ENCODE results near the gene ISG20. TPM values are rescaled to one million over a fixed set of nuclear protein-coding genes. Genes with fewer than 3 reads are reported as not detected.
"Not testable (repeated sequence)": the region's sequence is repeated elsewhere in the genome, so short reads cannot be mapped to it uniquely, and the experiment has no call there.

The ISG20 gene
- total and polyA plus RNA-seq, 2 donors, result 1.7 to 9.1 TPM

DNA sequence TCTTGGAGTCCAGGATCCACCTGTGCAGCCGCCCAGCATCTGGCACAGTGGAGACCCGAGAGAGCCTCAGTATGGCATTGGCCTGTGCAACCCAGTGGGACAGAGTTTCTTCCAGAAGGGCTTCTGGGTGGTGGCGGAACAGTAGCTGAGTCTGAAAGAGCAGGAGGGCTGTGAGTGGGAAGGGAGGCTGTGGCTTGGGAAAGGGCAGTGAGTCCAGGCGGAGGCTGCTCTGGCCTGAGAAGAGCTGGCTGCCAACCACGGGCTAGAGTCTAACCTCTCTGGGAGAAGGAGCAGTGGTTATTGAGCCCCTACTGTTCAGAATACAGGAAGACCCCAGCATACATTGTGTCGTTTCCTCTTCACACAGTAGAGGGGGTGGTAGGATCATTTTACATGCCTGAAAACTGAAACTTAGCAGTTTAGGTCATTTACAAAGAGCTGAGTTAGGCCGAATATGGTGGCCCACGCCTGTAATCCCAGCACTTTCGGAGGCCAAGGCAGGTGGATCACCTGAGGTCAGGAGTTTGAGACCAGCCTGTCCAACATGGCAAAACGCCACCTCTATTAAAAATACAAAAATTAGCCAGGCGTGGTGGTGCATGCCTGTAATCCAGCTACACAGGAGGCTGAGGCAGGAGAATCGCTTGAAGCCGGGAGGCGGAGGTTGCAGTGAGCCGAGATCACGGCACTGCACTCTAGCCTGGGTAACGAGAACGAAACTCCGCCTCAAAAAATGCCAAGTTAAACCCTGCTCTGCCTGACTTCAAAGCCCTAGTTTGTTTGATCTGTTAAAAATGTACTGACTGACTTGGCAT, 14.5 kb upstream of the ISG20 start:
- peaks cover 2% of the 10 kb centered on the region for H3K36me3 ChIP-seq (ENCODE audit: insufficient read depth)
- H3K4me1 ChIP-seq (ENCODE audit: insufficient read depth), result no peaks in the 10 kb centered on the region
- DNase-seq (ENCODE audit: extremely low spot score), result peak; percentile 40
- no peak overlapping the region for H3K27ac ChIP-seq (ENCODE audit: low read depth)
- no peak overlapping the region for H3K4me3 ChIP-seq (ENCODE audit: low read depth, low read length)
- WGBS, result 59% methylated on average over 19 of the region's 19 CpGs

DNA sequence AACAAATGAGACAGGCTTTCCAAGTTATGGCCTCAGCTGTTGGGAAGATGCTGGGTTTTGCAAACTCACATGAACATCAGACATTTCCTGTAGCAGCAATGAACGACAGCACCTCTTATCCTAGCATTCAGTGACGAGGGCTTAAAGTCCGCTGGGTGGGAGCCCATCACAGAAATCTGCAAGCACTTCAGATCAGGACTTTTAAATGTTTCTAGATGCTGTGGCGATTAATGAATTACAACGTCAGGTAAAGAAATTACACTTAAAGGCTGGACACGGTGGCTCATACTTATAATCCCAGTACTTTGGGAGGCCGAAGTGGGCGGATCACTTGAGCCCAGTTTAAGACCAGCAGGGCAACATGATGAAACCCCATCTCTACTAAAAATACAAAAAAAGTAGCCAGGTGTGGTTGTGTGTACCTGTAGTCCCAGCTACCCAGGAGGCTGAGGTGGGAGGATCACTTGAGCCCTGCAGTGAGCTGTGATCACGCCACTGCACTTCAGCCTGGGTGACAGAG, 13.8 kb upstream of the ISG20 start:
- Histone ChIP-seq H3K4me3 (ENCODE audit: low read depth, low read length) (no peak overlapping the region), H3K4me1 (ENCODE audit: insufficient read depth) (no peaks in the 10 kb centered on the region), H3K36me3 (ENCODE audit: insufficient read depth) (peaks cover 2% of the 10 kb centered on the region), H3K27ac (ENCODE audit: low read depth) (no peak overlapping the region)
- DNase-seq (ENCODE audit: extremely low spot score), result no peak
- 81% methylated on average over 9 of the region's 9 CpGs for WGBS

DNA sequence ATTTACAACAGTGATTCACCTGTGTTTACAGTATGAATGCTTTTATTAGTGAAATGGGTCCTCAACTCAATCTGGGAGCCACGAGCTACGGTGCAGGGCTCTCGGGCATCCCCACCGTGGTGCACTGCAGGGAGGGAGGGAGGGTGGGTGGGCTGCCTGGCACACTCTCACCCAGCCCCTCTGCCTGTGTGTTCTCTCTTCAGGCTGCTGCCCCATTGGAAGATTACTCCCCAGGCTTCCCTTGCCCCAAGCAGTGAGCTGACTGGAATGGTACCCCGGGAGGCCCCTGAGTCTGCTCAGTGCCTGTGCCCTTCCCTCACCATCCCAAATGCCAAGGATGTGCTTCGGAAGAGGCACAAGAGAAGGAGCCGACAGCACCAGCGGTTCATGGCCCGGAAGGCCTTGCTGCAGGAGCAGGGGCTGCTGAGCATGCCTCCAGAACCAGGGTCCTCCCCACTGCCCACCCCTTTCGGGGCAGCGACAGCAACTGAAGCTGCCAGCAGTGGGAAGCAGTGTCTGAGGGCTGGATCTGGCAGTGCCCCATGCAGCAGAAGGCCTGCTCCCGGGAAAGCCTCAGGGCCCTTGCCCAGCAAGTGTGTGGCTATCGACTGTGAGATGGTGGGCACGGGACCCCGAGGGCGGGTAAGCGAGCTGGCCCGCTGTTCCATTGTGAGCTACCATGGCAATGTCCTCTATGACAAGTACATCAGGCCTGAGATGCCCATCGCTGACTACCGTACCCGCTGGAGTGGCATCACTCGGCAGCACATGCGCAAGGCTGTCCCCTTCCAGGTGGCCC, 12.7 kb upstream of the ISG20 start:
- no peak overlapping the region for H3K27ac ChIP-seq (ENCODE audit: low read depth)
- no peak overlapping the region for H3K4me3 ChIP-seq (ENCODE audit: low read depth, low read length)
- 95% methylated on average over 23 of the region's 23 CpGs for WGBS
- DNase-seq (ENCODE audit: extremely low spot score), result no peak
- no peaks in the 10 kb centered on the region for H3K4me1 ChIP-seq (ENCODE audit: insufficient read depth)
- peaks cover 2% of the 10 kb centered on the region for H3K36me3 ChIP-seq (ENCODE audit: insufficient read depth)

DNA sequence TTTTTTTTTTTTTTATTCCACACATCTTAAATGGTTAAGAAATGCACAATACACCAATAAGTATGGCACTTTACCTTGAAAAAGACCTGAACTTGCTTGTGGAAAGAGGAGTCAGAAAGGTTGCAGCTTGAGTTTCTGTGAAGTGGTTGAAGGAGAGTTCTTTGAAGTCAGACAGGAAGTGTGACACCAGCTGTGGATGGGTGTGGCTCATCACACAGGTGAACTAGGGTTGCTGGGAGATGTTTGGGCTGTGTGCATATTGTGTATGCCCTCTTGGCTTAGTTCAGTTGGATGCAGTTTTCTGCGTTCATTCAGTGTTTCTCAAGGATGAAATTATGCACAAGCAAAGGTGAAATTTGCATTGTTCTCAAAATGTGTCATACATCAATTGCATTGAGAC, 11.4 kb upstream of the ISG20 start:
- 94% methylated on average over 1 of the region's 1 CpG for WGBS
- peaks cover 2% of the 10 kb centered on the region for H3K36me3 ChIP-seq (ENCODE audit: insufficient read depth)

DNA sequence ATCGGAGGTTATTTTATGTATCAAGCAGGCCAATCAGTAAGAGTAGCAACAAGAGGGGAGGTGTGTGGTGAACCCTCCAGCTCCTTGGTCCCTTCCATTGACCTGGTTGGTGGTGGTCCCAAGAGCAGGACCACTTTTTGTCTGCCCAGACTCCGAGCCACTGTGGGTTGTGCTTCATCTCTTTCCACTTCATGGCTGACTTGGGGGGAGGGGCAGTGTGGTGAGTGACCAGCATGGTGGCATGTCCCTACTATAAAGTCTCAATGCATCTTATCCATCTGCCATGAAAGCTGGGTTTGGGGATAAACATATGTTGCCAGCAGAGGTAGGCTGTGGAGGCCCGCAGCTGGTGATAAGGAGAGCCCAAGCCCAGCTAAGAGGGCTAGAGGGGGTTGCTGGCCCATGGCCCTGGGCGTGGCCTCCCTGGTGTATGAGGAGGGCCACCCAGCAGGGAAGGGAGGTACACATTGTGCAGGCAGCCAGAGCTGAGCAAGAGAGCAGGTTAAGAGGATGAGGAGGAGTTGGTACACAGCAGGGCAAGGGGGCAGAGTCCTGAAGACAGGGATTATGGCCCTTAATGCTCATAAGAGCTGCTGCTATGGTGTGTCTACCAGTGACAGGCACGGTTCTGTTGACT, 10.7 kb upstream of the ISG20 start:
- H3K4me3 ChIP-seq (ENCODE audit: low read depth, low read length), result no peak overlapping the region
- 95% methylated on average over 5 of the region's 5 CpGs for WGBS
- H3K27ac ChIP-seq (ENCODE audit: low read depth), result no peak overlapping the region
- no peak for DNase-seq (ENCODE audit: extremely low spot score)
- H3K36me3 ChIP-seq (ENCODE audit: insufficient read depth), result peaks cover 2% of the 10 kb centered on the region
- H3K4me1 ChIP-seq (ENCODE audit: insufficient read depth), result no peaks in the 10 kb centered on the region

More for the DNA sequence above, 11.4 kb upstream of the ISG20 start:
- Histone ChIP-seq H3K4me3 (ENCODE audit: low read depth, low read length) (no peak overlapping the region), H3K27ac (ENCODE audit: low read depth) (no peak overlapping the region), H3K4me1 (ENCODE audit: insufficient read depth) (no peaks in the 10 kb centered on the region)
- DNase-seq (ENCODE audit: extremely low spot score), result no peak

DNA sequence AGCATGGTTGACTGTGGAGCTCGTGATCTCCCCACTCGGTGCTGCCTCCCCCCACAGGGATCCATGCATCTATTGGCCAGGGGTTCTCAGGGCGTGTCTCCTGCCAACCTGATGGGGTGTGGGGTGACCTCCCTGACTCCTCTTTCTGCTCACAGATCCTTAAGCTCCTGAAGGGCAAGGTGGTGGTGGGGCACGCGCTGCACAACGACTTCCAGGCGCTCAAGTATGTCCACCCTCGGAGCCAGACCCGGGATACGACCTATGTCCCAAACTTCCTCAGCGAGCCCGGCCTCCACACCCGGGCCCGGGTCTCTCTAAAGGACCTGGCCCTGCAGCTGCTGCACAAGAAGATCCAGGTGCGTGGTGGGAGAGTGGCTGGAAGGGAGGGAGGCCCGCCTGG, 9.7 kb upstream of the ISG20 start:
- Histone ChIP-seq H3K4me1 (ENCODE audit: insufficient read depth) (no peaks in the 10 kb centered on the region), H3K4me3 (ENCODE audit: low read depth, low read length) (no peak overlapping the region), H3K36me3 (ENCODE audit: insufficient read depth) (peaks cover 2% of the 10 kb centered on the region), H3K27ac (ENCODE audit: low read depth) (no peak overlapping the region)
- WGBS, result 92% methylated on average over 16 of the region's 16 CpGs
- no peak for DNase-seq (ENCODE audit: extremely low spot score)

DNA sequence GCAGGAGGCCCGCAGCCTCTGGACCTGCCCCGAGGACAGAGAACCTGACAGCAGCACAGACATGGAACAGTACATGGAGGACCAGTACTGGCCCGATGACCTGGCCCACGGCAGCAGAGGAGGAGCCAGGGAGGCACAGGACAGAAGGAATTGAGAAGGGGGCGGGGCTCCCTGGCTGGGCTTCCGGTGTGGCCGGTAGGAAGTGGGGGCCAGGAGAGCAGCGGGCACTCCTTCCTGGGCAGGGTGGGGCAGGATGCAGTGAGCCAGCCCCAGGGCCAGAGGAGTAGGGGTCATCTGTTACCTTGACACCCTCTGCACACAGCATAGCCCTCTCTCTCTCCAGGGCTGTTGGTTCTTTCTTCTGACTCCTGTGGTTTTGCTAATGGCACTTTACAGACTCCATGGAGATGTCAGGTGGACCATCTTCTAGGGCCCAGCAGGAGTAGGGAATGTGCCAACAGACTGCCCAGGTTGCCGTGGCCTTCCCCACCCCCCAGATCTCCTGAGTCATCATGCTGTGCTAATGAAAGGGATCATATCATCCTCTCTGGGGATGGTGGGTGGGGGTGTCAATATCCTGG, 8.6 kb upstream of the ISG20 start:
- Histone ChIP-seq H3K27ac (ENCODE audit: low read depth) (no peak overlapping the region), H3K4me1 (ENCODE audit: insufficient read depth) (no peaks in the 10 kb centered on the region), H3K36me3 (ENCODE audit: insufficient read depth) (peaks cover 2% of the 10 kb centered on the region), H3K4me3 (ENCODE audit: low read depth, low read length) (no peak overlapping the region)
- 72% methylated on average over 9 of the region's 9 CpGs for WGBS
- DNase-seq (ENCODE audit: extremely low spot score), result no peak

DNA sequence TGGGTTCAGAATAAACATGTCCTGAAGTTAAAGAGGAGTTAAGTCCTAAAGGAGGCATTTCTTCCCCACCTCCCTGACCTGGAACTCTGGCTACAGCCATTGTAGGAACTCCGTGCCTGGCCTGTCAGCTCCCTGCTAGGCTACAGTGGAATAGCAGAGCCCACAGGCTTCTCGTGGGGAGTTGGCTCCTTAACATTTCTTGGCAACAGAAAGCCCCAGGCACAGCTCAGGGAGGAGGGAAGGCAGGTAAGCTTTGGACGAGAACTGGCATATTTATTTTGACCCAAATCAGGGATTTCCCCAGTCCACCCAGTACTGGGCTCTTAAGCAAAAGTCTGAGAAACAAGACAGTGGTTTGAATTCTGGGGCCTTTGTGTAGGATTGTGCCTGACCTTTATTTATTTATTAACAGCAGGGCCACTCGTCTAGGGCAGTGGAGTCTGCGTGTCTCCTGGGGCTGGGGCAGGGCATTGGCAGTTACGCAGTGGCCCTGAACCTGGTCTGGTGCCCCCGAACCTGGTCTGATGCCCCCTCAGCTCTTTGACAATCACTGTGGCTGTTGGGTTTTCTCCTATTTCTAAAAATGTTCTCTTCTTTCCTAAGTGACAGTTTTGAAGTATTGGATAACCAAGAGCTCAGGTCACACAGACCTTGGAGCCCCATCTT, 7.9 kb upstream of the ISG20 start:
- peaks cover 2% of the 10 kb centered on the region for H3K36me3 ChIP-seq (ENCODE audit: insufficient read depth)
- no peak overlapping the region for H3K4me3 ChIP-seq (ENCODE audit: low read depth, low read length)
- H3K27ac ChIP-seq (ENCODE audit: low read depth), result no peak overlapping the region
- 86% methylated on average over 7 of the region's 7 CpGs for WGBS
- no peak for DNase-seq (ENCODE audit: extremely low spot score)
- no peaks in the 10 kb centered on the region for H3K4me1 ChIP-seq (ENCODE audit: insufficient read depth)

DNA sequence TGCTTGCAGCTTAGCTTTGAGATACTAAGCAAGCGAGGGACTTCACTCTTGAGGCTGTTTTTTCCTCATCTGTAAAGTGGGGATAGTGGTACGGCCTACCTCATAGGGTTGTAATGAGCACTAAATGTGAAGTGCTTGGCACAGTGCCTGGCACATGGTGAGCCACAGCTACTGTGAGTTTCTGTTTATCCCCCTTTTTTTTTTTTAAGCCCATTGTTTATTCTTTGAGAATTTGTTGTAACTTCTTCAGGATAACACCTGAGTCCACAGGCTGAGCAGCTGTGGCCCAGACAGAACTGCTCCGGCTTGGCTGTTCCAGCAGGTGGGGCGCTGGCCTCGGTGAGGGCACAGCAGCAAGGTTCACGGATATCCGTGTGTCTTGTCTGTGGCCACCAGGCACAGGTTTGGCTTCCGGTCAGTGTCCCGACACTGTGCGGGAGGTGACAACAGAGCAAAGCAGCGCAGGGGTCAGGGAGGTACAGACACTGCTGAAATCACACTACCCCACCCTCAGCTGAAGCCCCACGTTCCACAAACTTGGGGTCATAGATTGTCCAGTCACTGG, 7.3 kb upstream of the ISG20 start:
- DNase-seq (ENCODE audit: extremely low spot score), result no peak
- no peak overlapping the region for H3K27ac ChIP-seq (ENCODE audit: low read depth)
- peaks cover 2% of the 10 kb centered on the region for H3K36me3 ChIP-seq (ENCODE audit: insufficient read depth)
- 92% methylated on average over 12 of the region's 12 CpGs for WGBS
- H3K4me3 ChIP-seq (ENCODE audit: low read depth, low read length), result no peak overlapping the region
- H3K4me1 ChIP-seq (ENCODE audit: insufficient read depth), result no peaks in the 10 kb centered on the region

DNA sequence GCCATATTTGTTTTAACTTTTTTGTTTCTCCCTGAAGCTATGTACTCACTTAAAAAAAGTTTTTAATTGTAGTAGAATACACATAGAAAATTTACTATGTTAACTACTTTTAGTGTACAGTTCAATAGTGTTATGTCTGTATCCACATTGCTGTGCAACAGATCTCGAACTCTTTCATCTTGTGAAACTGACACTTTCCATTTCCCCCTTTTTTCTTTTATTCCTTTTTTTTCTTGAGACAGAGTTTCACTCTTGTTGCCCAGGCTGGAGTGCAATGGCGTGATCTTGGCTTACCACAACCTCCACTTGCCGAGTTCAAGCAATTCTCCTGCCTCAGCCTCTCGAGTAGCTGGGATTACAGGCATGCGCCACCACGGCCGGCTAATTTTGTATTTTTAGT, 6.0 kb upstream of the ISG20 start:
- not testable (repeated sequence) for H3K36me3 ChIP-seq (ENCODE audit: insufficient read depth); H3K27ac ChIP-seq (ENCODE audit: low read depth); H3K4me1 ChIP-seq (ENCODE audit: insufficient read depth); H3K4me3 ChIP-seq (ENCODE audit: low read depth, low read length); DNase-seq (ENCODE audit: extremely low spot score)
- WGBS, result 93% methylated on average over 7 of the region's 7 CpGs

DNA sequence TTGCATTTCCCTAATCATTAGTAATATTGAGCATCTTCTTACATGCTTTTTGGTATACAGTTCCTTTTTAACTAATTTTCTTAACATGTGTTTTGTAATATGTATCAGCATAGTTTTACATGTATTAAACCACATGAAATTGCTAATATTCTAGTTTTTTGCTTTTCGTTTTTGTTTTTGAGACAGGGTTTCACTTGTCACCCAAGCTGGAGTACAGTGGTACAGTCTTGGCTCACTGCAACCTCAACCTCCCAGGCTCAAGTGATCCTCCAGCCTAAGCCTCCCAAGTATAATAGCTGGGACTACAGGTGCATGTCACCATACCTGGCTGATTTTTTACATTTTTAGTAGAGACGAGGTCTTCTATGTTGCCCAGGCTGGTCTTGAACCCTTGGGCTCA, 4.4 kb upstream of the ISG20 start:
- WGBS, result 94% methylated on average over 2 of the region's 2 CpGs
- no peak for DNase-seq (ENCODE audit: extremely low spot score)
- no peaks in the 10 kb centered on the region for H3K36me3 ChIP-seq (ENCODE audit: insufficient read depth)
- no peak overlapping the region for H3K27ac ChIP-seq (ENCODE audit: low read depth)
- no peak overlapping the region for H3K4me3 ChIP-seq (ENCODE audit: low read depth, low read length)
- H3K4me1 ChIP-seq (ENCODE audit: insufficient read depth), result no peaks in the 10 kb centered on the region

DNA sequence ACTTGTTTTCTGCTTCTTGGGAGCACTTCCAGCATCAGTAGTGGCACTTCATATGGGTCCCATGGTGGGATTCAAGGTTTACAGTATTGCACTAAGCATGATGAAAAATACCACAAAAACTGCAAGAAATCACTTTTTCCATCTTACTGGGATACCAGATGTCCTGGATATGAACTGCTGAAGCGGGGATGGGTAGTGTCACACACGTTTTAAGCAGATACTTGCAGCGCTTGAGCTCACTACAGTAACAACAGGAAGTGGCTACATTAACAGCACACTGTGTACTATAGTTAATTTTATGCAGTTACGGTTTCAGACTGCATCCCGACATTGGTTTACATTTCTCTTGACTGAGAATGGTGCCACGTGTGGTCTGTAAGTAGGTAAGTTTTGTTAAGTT, 3.5 kb upstream of the ISG20 start:
- Histone ChIP-seq H3K4me3 (ENCODE audit: low read depth, low read length) (no peak overlapping the region), H3K4me1 (ENCODE audit: insufficient read depth) (no peaks in the 10 kb centered on the region), H3K36me3 (ENCODE audit: insufficient read depth) (no peaks in the 10 kb centered on the region), H3K27ac (ENCODE audit: low read depth) (no peak overlapping the region)
- DNase-seq (ENCODE audit: extremely low spot score), result no peak
- 58% methylated on average over 6 of the region's 6 CpGs for WGBS

DNA sequence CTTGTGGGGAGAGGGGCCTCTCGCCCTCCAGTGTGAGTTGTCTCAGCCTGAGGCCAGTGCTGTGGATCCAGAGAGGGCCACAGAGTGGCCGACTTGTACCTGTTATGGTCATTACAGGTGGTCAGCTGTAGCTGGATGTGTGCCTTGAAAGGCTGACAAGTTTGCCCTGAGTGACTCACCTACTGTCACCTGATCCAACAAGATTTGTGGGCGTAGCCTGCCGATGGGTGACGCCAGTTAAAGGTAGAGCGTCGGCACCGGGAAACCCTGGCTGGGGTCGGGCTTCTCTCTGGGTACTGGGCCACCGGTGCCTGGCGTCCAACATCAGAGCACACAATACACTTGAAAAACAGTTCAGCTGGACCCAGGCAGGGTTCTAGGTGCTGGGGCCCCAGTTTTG, 2.8 kb upstream of the ISG20 start:
- H3K4me3 ChIP-seq (ENCODE audit: low read depth, low read length), result no peak overlapping the region
- WGBS, result 82% methylated on average over 11 of the region's 11 CpGs

More for the DNA sequence above, 2.8 kb upstream of the ISG20 start:
- DNase-seq (ENCODE audit: extremely low spot score), result no peak
- Histone ChIP-seq H3K36me3 (ENCODE audit: insufficient read depth) (no peaks in the 10 kb centered on the region), H3K27ac (ENCODE audit: low read depth) (peak overlapping the region; percentile 64), H3K4me1 (ENCODE audit: insufficient read depth) (no peaks in the 10 kb centered on the region)

Measured in urinary bladder (tissue), 4 donors.